ENCODE results near the gene RALGPS2. TPM values are rescaled to one million over a fixed set of nuclear protein-coding genes. Genes with fewer than 3 reads are reported as not detected.
"Not testable (repeated sequence)": the region's sequence is repeated elsewhere in the genome, so short reads cannot be mapped to it uniquely, and the experiment has no call there.

The RALGPS2 gene
- polyA plus RNA-seq, 1 donor = 25.5 TPM

DNA sequence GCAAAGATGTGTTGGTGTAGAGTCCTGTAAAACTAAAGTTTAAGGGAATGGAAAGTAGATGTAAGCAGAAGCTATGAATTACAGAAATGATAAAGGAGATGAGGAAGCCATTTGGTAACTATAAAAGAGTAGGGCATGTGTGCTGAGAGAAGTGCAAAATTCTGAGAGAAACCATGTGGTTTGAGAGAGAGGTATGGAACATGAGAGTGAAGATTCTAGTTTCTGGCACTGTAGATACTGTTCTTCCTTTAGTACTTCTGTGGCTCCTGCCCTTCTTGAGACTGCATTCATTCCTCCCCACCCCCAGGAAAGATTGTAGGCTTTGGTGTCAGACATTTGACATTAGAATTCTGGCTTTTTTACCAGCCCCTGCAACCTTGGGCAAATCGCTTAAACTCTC is 15.4 kb downstream of the RALGPS2 start:
- H3K4me3 ChIP-seq (ENCODE audit: low read length) = no peak overlapping the region

DNA sequence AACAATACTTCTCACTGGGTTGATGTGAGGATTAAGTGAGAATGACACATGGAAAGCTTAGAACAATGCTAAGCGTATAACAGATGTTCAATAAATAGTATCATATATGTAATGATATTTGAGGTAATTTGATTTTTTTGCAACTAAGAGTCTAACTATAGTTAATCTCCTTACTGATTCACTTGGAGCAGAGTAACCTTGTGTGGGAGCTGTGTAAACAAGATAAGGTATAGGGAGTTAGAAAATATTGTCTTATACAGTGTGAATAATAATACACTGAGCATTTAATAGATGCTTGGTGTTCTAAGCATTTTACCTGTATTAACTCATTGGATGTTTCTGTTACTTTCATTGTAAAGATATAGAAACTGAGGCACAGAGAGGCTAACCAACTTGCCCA is 15.9 kb downstream of the RALGPS2 start:
- H3K9me3 ChIP-seq (ENCODE audit: control insufficient read depth, low read depth, low read length) = no peaks in the 10 kb centered on the region
- no peaks in the 10 kb centered on the region for H3K4me1 ChIP-seq (ENCODE audit: control insufficient read depth, insufficient read depth, low read length)
- no peak overlapping the region for H3K4me3 ChIP-seq (ENCODE audit: low read length)
- no peak for DNase-seq
- no peaks in the 10 kb centered on the region for H3K27me3 ChIP-seq (ENCODE audit: control insufficient read depth, insufficient read depth, low read length)
- H3K36me3 ChIP-seq (ENCODE audit: control insufficient read depth, insufficient read depth, low read length) = peaks cover 12% of the 10 kb centered on the region
- 100% methylated on average over 1 of the region's 1 CpG for WGBS (ENCODE audit: insufficient coverage, low lambda C conversion rate)
- no peak overlapping the region for H3K27ac ChIP-seq (ENCODE audit: low read length)

More for the DNA sequence above, 15.4 kb downstream of the RALGPS2 start:
- no peaks in the 10 kb centered on the region for H3K27me3 ChIP-seq (ENCODE audit: control insufficient read depth, insufficient read depth, low read length)
- no peak for DNase-seq
- H3K36me3 ChIP-seq (ENCODE audit: control insufficient read depth, insufficient read depth, low read length) = peaks cover 12% of the 10 kb centered on the region
- H3K27ac ChIP-seq (ENCODE audit: low read length) = no peak overlapping the region
- H3K4me1 ChIP-seq (ENCODE audit: control insufficient read depth, insufficient read depth, low read length) = no peaks in the 10 kb centered on the region
- H3K9me3 ChIP-seq (ENCODE audit: control insufficient read depth, low read depth, low read length) = no peaks in the 10 kb centered on the region
- WGBS (ENCODE audit: insufficient coverage, low lambda C conversion rate) = no CpG with 5 or more reads among the region's 1 CpG

DNA sequence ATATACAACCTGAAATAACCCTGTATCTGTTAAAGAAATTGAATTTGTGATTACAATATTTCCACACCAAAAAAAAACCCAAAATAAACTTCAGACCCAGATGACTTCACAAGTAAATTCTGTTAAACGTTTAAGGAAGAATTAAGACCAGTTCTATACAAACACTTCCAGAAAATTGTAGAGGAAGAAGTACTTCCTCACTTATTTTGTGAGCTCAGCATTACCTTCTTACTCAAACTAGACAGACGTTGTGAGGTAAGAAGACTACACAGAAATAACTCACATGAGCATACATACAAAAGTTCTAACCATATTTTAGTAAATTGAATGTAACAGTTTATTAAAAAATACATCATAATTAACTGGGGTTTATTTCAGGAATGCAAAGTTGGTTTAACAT is 18.8 kb downstream of the RALGPS2 start:
- Histone ChIP-seq H3K27ac (ENCODE audit: low read length) (no peak overlapping the region), H3K9me3 (ENCODE audit: control insufficient read depth, low read depth, low read length) (no peaks in the 10 kb centered on the region), H3K4me1 (ENCODE audit: control insufficient read depth, insufficient read depth, low read length) (no peaks in the 10 kb centered on the region), H3K36me3 (ENCODE audit: control insufficient read depth, insufficient read depth, low read length) (peaks cover 6% of the 10 kb centered on the region), H3K27me3 (ENCODE audit: control insufficient read depth, insufficient read depth, low read length) (no peaks in the 10 kb centered on the region), H3K4me3 (ENCODE audit: low read length) (no peak overlapping the region)
- no peak for DNase-seq
- WGBS (ENCODE audit: insufficient coverage, low lambda C conversion rate) = 94% methylated on average over 2 of the region's 2 CpGs

DNA sequence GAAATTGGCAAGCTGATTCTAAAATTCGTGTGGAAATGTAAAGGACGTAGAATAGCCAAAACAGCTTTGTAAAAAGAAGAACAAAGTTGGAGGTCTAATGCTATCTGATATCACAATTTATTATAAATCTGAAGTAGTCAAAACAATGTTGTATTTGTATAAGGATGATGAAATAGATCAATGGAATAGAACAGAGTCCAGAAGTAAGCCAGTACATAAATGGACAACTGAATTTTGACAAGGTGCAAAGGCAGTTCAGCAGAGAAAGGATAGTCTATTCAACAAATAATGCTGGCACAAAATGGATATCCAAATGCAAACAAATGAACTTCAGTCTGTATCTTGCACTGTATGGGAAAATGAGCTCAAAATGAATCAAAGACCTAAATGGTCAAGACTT is 20.2 kb downstream of the RALGPS2 start:
- no peak for DNase-seq
- peaks cover 6% of the 10 kb centered on the region for H3K36me3 ChIP-seq (ENCODE audit: control insufficient read depth, insufficient read depth, low read length)
- WGBS (ENCODE audit: insufficient coverage, low lambda C conversion rate) = 100% methylated on average over 2 of the region's 2 CpGs

DNA sequence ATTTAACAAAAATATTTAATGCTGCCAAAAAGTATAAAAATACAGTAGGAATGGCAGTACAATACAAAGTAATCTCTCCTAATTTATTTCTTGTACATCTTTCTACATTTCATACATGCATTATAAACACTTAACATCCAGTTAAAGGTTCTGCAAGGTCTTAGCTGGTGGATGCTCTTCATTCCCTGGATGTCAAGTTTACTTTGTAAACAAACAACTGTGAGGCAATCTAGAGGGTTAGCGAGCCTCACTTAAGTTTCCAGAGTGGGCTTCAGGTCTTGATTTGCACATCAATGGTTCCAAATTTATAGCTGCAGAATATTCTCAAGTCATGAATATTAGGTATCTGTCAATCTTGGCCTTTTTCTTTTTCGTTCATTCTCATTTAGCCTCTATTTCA is 21.3 kb downstream of the RALGPS2 start:
- Histone ChIP-seq H3K27ac (ENCODE audit: low read length) (no peak overlapping the region), H3K27me3 (ENCODE audit: control insufficient read depth, insufficient read depth, low read length) (no peaks in the 10 kb centered on the region), H3K9me3 (ENCODE audit: control insufficient read depth, low read depth, low read length) (no peaks in the 10 kb centered on the region), H3K4me1 (ENCODE audit: control insufficient read depth, insufficient read depth, low read length) (no peaks in the 10 kb centered on the region), H3K4me3 (ENCODE audit: low read length) (no peak overlapping the region), H3K36me3 (ENCODE audit: control insufficient read depth, insufficient read depth, low read length) (peaks cover 4% of the 10 kb centered on the region)
- 100% methylated on average over 1 of the region's 2 CpGs for WGBS (ENCODE audit: insufficient coverage, low lambda C conversion rate)
- no peak for DNase-seq

More for the DNA sequence above, 20.2 kb downstream of the RALGPS2 start:
- Histone ChIP-seq H3K27ac (ENCODE audit: low read length) (no peak overlapping the region), H3K4me3 (ENCODE audit: low read length) (no peak overlapping the region), H3K27me3 (ENCODE audit: control insufficient read depth, insufficient read depth, low read length) (no peaks in the 10 kb centered on the region), H3K4me1 (ENCODE audit: control insufficient read depth, insufficient read depth, low read length) (no peaks in the 10 kb centered on the region), H3K9me3 (ENCODE audit: control insufficient read depth, low read depth, low read length) (no peaks in the 10 kb centered on the region)

DNA sequence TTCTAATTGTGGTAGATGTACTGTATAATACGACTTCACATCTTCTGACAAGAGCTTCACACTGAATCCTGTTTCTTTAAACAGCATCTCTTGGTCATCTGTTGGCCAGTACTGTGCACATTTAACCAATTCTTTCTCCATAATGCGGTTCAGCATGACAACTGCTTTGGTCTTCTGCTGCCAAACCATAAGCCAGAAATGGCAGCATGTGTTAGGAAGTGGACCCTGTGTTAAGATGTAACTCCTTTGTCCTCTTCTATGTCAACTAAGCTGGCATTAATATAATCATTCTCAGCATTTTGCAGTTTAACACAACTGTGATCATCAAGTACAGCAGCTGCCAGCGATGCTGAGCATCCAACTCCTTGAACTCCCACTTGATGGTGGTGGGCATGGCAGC is 22.3 kb downstream of the RALGPS2 start:
- not testable (repeated sequence) for H3K27ac ChIP-seq (ENCODE audit: low read length); H3K27me3 ChIP-seq (ENCODE audit: control insufficient read depth, insufficient read depth, low read length); H3K9me3 ChIP-seq (ENCODE audit: control insufficient read depth, low read depth, low read length); H3K4me3 ChIP-seq (ENCODE audit: low read length); DNase-seq; H3K36me3 ChIP-seq (ENCODE audit: control insufficient read depth, insufficient read depth, low read length); H3K4me1 ChIP-seq (ENCODE audit: control insufficient read depth, insufficient read depth, low read length)
- no CpG with 5 or more reads among the region's 3 CpGs for WGBS (ENCODE audit: insufficient coverage, low lambda C conversion rate)

DNA sequence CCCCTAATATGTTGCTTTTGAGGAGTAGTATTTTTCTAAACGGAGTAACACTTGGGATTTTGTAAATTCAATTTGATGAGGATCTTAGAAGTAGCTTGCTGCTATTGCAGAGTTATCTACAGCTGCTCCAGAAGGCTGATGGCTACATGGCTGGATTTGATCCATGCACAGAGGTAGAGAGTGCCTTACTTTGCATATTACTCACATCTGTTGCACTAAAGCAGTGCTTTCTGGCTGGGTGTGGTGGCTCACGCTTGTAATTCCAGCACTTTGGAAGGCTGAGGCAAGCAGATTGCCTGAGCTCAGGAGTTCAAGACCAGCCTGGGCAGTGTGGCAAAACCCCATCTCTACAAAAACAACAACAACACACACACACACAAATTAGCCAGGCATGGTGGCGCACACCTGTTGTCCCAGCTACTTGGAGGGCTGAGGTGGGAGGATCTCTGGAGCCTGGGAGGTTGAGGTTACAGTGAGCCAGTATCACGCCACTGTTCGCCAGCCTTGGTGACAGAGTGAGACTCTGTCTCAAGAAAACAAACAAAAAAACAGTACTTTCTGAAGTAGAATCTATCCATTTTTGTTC is 24.6 kb downstream of the RALGPS2 start:
- no peaks in the 10 kb centered on the region for H3K4me1 ChIP-seq (ENCODE audit: control insufficient read depth, insufficient read depth, low read length)
- no peaks in the 10 kb centered on the region for H3K9me3 ChIP-seq (ENCODE audit: control insufficient read depth, low read depth, low read length)
- WGBS (ENCODE audit: insufficient coverage, low lambda C conversion rate) = no CpG with 5 or more reads among the region's 5 CpGs
- no peak overlapping the region for H3K4me3 ChIP-seq (ENCODE audit: low read length)
- no peaks in the 10 kb centered on the region for H3K36me3 ChIP-seq (ENCODE audit: control insufficient read depth, insufficient read depth, low read length)
- no peak for DNase-seq
- H3K27me3 ChIP-seq (ENCODE audit: control insufficient read depth, insufficient read depth, low read length) = no peaks in the 10 kb centered on the region
- H3K27ac ChIP-seq (ENCODE audit: low read length) = no peak overlapping the region

DNA sequence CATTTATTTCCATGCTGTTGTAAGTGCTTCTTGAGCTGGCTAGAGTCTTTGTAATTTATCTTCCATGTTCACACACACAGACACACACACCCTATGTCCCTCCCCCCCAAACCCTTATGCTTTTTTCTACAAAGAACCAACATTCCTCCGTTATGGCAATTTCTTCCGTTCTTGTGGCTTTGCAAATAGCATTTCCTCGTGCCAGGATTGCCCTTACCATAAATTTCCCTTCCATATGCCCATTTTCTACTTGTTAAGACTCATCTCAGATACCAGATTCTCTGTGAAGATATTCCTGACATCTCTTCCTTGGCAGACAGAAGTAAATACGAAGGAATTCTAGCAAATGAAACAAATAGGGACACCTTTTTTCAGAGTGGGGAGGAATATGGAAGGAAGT is 26.0 kb downstream of the RALGPS2 start:
- WGBS (ENCODE audit: insufficient coverage, low lambda C conversion rate) = 88% methylated on average over 3 of the region's 4 CpGs
- DNase-seq = no peak
- Histone ChIP-seq H3K9me3 (ENCODE audit: control insufficient read depth, low read depth, low read length) (no peaks in the 10 kb centered on the region), H3K36me3 (ENCODE audit: control insufficient read depth, insufficient read depth, low read length) (no peaks in the 10 kb centered on the region), H3K27me3 (ENCODE audit: control insufficient read depth, insufficient read depth, low read length) (no peaks in the 10 kb centered on the region), H3K27ac (ENCODE audit: low read length) (no peak overlapping the region), H3K4me3 (ENCODE audit: low read length) (no peak overlapping the region), H3K4me1 (ENCODE audit: control insufficient read depth, insufficient read depth, low read length) (no peaks in the 10 kb centered on the region)

DNA sequence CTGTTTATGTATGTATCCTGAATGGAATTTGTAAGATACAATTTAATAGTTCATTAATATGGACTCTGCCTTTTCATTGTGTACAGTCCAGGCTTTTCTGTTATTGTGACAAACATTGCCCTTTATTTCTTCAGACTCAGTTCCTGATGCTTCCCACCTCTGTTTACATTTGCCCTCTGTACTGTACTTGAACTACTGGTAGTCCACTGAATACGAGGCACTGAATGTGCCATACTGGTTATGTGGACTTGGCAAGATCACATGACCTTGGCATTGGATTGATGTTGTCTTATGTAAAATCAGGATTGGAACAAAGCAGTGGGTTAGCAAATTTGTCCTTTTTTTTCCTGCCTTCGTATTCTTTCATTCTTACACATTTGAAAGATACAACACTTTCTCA is 27.8 kb downstream of the RALGPS2 start:
- no peaks in the 10 kb centered on the region for H3K9me3 ChIP-seq (ENCODE audit: control insufficient read depth, low read depth, low read length)
- no peaks in the 10 kb centered on the region for H3K27me3 ChIP-seq (ENCODE audit: control insufficient read depth, insufficient read depth, low read length)
- H3K36me3 ChIP-seq (ENCODE audit: control insufficient read depth, insufficient read depth, low read length) = no peaks in the 10 kb centered on the region
- WGBS (ENCODE audit: insufficient coverage, low lambda C conversion rate) = 93% methylated on average over 2 of the region's 2 CpGs
- H3K4me1 ChIP-seq (ENCODE audit: control insufficient read depth, insufficient read depth, low read length) = no peaks in the 10 kb centered on the region
- no peak overlapping the region for H3K27ac ChIP-seq (ENCODE audit: low read length)
- DNase-seq = no peak
- H3K4me3 ChIP-seq (ENCODE audit: low read length) = no peak overlapping the region

DNA sequence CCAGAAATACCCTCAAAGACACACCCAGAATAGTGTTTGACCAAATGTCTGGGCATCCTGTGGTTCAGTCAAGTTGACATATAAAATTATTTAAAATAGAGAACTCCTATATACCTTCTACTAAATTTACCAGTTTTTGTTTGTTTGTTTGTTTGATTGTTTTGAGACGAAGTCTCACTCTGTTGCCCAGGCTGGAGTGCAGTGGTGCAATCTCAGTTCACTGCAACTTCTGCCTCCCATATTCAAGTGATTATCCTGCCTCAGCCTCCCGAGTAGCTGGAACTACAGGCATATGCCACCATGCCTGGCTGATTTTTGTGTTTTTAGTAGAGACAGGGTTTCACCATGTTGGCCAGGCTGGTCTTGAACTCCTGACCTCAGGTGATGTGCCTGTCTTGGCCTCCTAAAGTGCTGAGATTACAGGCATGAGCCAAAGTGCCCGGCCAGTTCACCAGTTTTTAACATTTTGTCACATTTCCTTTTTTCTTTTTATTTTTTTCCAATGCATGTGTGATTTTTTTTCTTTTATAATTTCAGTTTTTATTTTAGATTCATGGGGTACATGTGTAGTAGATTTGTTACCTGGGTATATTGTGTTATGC is 29.7 kb downstream of the RALGPS2 start:
- H3K27me3 ChIP-seq (ENCODE audit: control insufficient read depth, insufficient read depth, low read length); H3K4me1 ChIP-seq (ENCODE audit: control insufficient read depth, insufficient read depth, low read length); H3K4me3 ChIP-seq (ENCODE audit: low read length); H3K36me3 ChIP-seq (ENCODE audit: control insufficient read depth, insufficient read depth, low read length); DNase-seq; H3K27ac ChIP-seq (ENCODE audit: low read length); H3K9me3 ChIP-seq (ENCODE audit: control insufficient read depth, low read depth, low read length): not testable (repeated sequence)
- WGBS (ENCODE audit: insufficient coverage, low lambda C conversion rate) = 100% methylated on average over 2 of the region's 3 CpGs

DNA sequence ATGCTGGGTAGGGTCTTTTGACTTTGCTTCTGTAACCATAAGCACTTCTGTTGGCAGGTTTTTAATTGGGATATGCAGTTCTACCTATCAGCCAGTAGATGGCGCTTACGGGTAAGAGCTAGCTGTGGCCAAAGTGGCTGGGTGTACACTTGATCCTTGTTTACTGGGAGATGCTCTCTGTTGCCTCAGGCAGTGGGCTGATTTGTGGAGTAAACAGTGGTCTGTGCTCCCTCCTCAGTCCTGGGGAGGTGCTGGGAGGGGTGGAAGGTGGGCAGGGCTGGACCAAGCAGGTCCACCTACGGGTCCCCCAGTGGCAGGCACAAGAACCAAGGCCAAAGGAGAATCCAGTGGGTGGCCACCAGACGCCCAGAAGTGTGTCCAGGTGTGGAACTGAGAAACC is 43.4 kb downstream of the RALGPS2 start:
- Histone ChIP-seq H3K27ac (ENCODE audit: low read length) (no peak overlapping the region), H3K9me3 (ENCODE audit: control insufficient read depth, low read depth, low read length) (peaks cover 24% of the 10 kb centered on the region), H3K27me3 (ENCODE audit: control insufficient read depth, insufficient read depth, low read length) (no peaks in the 10 kb centered on the region), H3K4me1 (ENCODE audit: control insufficient read depth, insufficient read depth, low read length) (no peaks in the 10 kb centered on the region), H3K4me3 (ENCODE audit: low read length) (no peak overlapping the region), H3K36me3 (ENCODE audit: control insufficient read depth, insufficient read depth, low read length) (peaks cover 17% of the 10 kb centered on the region)
- no CpG with 5 or more reads among the region's 4 CpGs for WGBS (ENCODE audit: insufficient coverage, low lambda C conversion rate)
- DNase-seq = no peak
